ENCODE data around the gene NISCH. TPM values are rescaled to one million over a fixed set of nuclear protein-coding genes. Genes with fewer than 3 reads are reported as not detected.

The NISCH gene
- total RNA-seq, 1 donor, result 70.6 TPM

DNA sequence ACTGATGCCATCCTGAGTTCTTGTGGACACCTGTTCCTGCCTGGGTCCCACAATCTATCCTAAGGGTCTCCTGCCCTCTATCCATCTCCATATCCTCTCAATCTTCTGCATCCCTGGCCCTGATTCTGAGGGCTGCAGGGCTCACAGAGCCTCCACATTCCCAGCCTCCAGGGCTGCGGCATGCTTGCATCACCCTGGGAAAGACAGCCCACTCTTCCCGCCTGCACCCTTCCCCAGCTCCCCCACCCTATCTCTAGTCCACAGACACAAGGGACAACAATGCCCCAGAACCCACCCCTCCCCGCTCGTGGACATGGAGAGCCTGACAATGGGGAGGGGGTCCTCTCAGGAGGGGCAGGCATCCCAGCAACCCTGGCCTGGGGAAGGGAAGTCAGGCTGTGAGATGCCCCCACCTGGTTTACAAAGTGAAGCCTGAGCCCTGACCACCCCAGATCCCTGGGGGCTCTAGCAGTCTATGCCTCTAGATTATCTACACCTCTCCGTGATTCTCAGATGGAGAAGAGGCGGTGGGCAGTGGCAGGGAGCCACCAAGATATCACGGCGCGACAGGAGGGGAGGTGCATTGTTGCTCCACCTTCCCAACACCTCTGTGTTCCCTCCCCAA, 20.8 kb upstream of the NISCH start:
- DNase-seq (ENCODE audit: low read depth in 2 of 3, low spot score in 2 of 3), result no peak

- DNase-seq (ENCODE audit: low read depth in 2 of 3, low spot score in 2 of 3), result no peak
Observed at GRCh38 chr3:52435246-52436101, 19.9 kb upstream of the NISCH start.

DNA sequence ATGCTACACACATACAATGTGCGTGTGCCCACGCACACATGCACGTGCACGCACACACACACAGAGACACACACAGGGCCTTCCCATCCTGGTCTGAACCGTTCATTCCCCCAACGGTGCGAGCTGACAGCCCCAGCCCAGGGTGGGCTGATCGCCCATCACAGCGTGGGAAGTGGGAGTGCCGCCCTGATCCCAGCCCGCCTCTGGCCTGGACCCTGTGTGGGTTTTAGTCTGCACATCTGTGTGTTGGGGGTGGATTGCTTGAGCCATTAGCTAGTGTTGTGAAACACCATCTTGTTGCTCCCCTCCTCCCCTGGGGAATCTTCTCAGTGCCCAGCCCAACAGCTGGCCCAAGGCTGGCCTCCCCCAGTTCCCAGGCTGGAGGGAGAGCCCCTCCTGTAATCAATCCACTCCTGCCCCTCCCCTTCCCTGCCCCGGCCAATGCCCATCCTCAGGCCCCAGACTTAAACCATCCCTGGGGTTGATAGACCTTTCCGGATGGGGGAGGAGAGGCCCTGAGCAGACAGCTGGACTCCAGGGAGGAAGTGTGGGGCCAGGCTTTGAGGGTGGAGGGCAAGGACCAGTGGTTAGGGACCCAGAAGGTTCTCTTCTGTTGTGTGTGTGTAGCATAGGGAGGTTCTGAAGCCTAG, 18.8 kb upstream of the NISCH start:
- DNase-seq (ENCODE audit: low read depth in 2 of 3, low spot score in 2 of 3), result no peak

- DNase-seq (ENCODE audit: low read depth in 2 of 3, low spot score in 2 of 3), result no peak
Observed at GRCh38 chr3:52437326-52438103, 17.9 kb upstream of the NISCH start.

GRCh38 chr3:52438104-52438376, 17.4 kb upstream of the NISCH start:
- no peak for DNase-seq (ENCODE audit: low read depth in 2 of 3, low spot score in 2 of 3)

- no peak for DNase-seq (ENCODE audit: low read depth in 2 of 3, low spot score in 2 of 3)
Observed at GRCh38 chr3:52438579-52439425, 16.6 kb upstream of the NISCH start.

DNA sequence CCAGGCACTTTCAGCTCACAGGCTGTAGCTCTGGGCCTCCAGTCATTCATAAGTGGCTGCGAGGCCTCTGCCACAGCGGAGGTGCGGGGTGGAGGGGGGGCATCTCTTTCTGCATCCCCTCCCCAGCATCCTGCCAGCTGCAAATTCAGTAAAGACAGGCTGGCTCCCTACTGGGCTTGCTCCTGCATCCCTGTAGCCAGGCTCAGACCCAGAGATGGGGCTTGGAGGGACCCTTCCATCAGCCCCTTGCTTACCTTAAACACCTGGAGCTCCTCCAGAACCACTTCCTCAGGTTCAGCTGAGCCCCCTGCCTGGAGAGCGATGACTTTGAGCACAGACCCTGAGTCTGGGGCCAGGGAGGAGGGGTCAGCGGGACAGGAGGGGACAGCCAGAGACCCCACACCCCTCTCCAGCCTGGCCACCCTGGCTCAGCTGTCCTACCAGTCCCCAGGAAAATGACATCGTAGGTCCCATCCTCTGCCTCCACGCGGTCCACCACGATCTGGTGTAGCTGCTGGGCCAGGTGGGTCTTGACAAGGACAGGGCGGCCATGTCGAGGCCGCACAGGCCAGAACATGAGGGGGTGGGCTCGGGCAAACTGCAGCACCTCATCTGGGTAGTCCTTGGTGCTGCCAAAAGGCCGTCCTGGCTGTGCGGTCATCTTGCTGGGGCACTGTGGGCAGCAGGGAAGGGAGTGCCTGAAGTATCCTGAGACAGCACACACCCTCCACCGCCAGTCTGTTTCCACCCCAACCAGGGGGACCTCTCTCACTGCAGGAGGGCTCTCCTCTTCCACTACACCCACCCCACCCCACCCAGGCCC, 15.8 kb upstream of the NISCH start:
- no peak for DNase-seq (ENCODE audit: low read depth in 2 of 3, low spot score in 2 of 3)

GRCh38 chr3:52440249-52440551, 15.2 kb upstream of the NISCH start:
- DNase-seq (ENCODE audit: low read depth in 2 of 3, low spot score in 2 of 3), result no peak

DNA sequence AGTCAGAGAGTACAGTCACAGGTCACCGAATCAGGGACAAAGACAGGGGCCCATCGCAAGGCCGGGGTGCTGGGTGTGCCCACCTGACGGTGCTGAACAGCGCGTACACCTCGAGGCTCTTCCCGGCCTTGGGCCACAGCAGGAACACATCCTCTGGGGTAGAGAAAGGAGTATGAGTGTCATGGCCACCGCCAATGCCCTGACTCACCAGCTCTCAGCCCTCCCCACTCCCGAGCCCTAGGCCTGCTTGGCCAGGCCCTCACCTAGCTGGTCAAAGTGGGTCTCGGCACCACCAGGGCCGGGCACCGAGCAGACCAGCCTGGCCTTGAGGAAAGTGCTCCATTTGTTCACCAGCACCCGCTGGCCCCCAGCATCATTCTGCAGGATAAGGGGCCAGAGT, 14.7 kb upstream of the NISCH start:
- DNase-seq (ENCODE audit: low read depth in 2 of 3, low spot score in 2 of 3), result no peak

DNA sequence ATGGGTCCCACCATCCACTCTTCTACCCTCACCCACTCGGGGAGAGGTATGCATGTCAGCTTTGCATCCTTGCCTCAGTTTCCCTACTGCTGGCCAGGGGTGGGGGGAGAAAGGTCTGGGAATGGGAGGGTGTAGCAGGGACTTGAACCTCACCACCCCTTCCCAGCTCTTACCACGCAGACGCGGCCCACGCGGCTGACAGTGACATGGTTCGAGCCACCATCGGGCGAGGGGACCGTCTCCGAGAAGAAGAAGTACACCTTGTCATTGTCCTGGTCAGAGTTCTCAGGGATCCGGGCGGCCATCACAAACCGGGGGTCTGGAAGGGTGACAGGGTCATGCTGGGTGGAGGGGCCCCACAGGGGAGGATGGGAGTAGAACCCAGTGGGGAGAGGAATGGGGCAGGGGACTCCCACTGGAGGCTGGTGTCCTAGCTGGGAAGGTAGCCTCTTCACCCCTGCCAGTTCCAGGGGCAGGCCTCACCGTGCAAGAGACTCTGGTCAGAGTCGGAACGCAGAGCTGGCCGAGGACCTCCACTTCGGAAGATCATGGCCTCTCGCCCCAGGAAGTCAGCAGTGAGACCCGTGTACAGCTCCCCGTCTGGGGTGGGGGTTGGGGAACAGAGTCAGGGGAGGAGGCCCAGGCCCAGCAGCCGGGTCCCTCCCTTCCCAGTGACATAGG, 14.2 kb upstream of the NISCH start:
- no peak for DNase-seq (ENCODE audit: low read depth in 2 of 3, low spot score in 2 of 3)

DNA sequence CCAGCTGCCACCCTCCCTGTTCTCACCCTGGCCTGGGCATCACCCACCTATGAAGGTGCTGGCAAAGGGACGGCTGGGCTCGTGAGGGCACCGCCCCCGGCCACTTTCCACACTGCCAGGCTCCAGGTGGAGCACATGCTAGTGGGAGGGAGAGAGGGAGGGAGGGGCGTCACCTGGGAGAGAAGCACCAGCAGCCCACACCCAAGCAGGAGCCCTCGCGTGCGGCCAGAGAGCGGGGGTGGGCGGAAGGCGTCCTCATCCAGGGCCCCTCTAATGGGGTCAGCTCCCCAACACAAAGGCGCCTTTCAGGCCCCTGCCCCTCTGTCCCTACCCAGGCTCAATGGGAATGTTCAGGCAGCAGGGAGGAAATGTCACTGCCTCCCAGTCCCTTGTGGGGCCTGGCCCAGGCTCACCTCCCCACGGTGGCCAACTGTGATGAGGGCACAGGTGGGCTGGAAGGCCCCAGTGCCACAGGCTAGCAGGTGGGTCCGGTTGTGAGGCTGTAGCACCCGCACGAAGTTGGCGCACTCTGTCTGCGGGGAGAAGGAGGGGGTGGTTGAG, 13.6 kb upstream of the NISCH start:
- no peak for DNase-seq (ENCODE audit: low read depth in 2 of 3, low spot score in 2 of 3)

- no peak for DNase-seq (ENCODE audit: low read depth in 2 of 3, low spot score in 2 of 3)
Observed at GRCh38 chr3:52442409-52443267, 12.8 kb upstream of the NISCH start.

- no peak for DNase-seq (ENCODE audit: low read depth in 2 of 3, low spot score in 2 of 3)
Observed at GRCh38 chr3:52443268-52443610, 12.2 kb upstream of the NISCH start.

DNA sequence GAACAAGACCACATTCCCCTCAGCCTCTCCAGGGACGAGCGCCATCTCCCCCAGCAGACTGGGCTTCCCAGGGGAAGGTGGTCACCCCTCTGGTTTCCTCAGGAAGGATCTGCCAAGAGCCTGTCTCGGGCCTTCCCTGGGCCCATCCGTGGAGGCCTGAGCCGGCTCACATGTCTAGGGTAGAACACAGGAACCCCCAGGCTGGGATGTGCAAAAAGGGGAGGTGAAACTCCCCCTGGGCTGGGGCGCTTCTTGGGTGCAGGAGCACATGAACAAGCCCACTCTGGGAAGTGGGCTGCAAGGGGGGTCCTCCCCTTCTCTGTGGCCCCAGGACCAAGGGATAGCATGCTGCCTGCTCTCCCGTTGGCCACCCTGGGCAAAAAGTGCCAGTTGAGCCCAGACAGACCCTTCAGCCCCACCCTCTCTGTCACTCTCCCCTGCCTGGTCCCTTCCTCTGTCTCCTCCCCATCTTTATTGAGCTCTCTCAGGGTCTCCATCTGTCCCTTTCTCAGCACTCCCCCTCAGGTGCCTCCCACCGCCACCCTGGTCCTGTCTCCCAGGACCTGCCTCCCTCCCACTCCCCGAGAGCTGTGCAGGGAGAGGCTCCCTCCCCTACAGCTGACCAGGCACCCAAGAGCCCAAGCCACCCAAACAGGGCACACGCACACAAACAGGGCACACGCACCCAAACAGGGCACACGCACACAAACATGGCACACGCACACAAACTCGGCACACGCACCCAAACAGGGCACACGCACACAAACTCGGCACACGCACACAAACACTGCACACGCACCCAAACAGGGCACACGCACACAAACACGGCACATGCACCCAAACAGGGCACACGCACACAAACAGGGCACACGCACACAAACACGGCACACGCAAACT, 11.4 kb upstream of the NISCH start:
- DNase-seq (ENCODE audit: low read depth in 2 of 3, low spot score in 2 of 3), result no peak

GRCh38 chr3:52444860-52445793, 10.3 kb upstream of the NISCH start, which contains the start of gene SEMA3G:
Gene SEMA3G, minus strand, starts transcription at chr3:52445103. Its CDS starts 76 bp downstream, at chr3:52445027.
- DNase-seq (ENCODE audit: low read depth in 2 of 3, low spot score in 2 of 3), result peak in 2 of 3 donors; percentile 74 to 84

GRCh38 chr3:52446042-52446441, 9.4 kb upstream of the NISCH start:
- DNase-seq (ENCODE audit: low read depth in 2 of 3, low spot score in 2 of 3), result no peak
